Liver (tissue), 9 donors: ENCODE data around the gene MVP. TPM values are rescaled to one million over a fixed set of nuclear protein-coding genes. Genes with fewer than 3 reads are reported as not detected.

Experiments
- DNase-seq: peaks from one replicate; pipeline ENCODE4 v3.0.0-alpha.2; 2017; ENCODE audit warnings: low spot score
- H3K27ac ChIP-seq, 2 donors: one replicate each; pipeline ENCODE4 v1.7.0; 2013; ENCODE audit warnings: inconsistent platforms in 2 of 2, low read length in 2 of 2, control low read depth in 1 of 2, low read depth in 1 of 2, mild to moderate bottlenecking in 1 of 2
- H3K27me3 ChIP-seq, 4 donors: one replicate each; pipeline versions ENCODE4 v1.6.1 to v1.7.0; 2013; ENCODE audit warnings: low read length in 3 of 4, inconsistent platforms in 1 of 4, mild to moderate bottlenecking in 1 of 4, moderate library complexity in 1 of 4; ENCODE audit not compliant: control insufficient read depth in 4 of 4, insufficient read depth in 4 of 4
- H3K36me3 ChIP-seq, 4 donors: one replicate each; pipeline versions ENCODE4 v1.6.1 to v1.7.0; 2013; ENCODE audit warnings: low read length in 3 of 4, mild to moderate bottlenecking in 3 of 4, low read depth in 1 of 4, moderate library complexity in 1 of 4; ENCODE audit not compliant: control insufficient read depth in 4 of 4, insufficient read depth in 3 of 4
- H3K4me1 ChIP-seq, 4 donors: one replicate each; pipeline versions ENCODE4 v1.6.1 to v1.7.0; 2013; ENCODE audit warnings: low read length in 3 of 4, mild to moderate bottlenecking in 3 of 4, moderate library complexity in 1 of 4; ENCODE audit not compliant: control insufficient read depth in 4 of 4, insufficient read depth in 4 of 4
- H3K4me3 ChIP-seq, 3 donors: one replicate each; pipeline versions ENCODE4 v1.6.1 to v1.7.0; 2013; ENCODE audit warnings: low read length in 3 of 3, control low read depth in 1 of 3, low read depth in 1 of 3, mild to moderate bottlenecking in 1 of 3
- H3K9ac ChIP-seq, 2 donors: one replicate each; pipeline ENCODE4 v1.7.0; 2013; ENCODE audit warnings: low read length in 2 of 2, mild to moderate bottlenecking in 2 of 2, moderate library complexity in 2 of 2, control low read depth in 1 of 2, low read depth in 1 of 2
- H3K9me3 ChIP-seq, 4 donors: one replicate each; pipeline versions ENCODE4 v1.6.1 to v1.7.0; 2013; ENCODE audit warnings: low read length in 3 of 4; ENCODE audit not compliant: control insufficient read depth in 4 of 4
- ATF3 ChIP-seq: IDR thresholded peaks from 2 replicates; pipeline ENCODE4 v1.6.1; 2016; ENCODE audit warnings: antibody characterized with exemption
- CTCF ChIP-seq: fragments of 150-350 bp; IDR thresholded peaks from 2 replicates; pipeline ENCODE4 v1.5.1; 2017; ENCODE audit warnings: improper control_type of control experiment, low read depth, low read length; ENCODE audit not compliant: missing input control
- EGR1 ChIP-seq, 2 donors: IDR thresholded peaks; 2 replicates each; pipeline ENCODE4 v1.6.1; 2016 to 2018; ENCODE audit warnings: antibody characterized with exemption in 2 of 2, low read depth in 2 of 2
- FOXA1 ChIP-seq: IDR thresholded peaks from 2 replicates; pipeline ENCODE4 v1.6.1; 2016; ENCODE audit warnings: antibody characterized with exemption
- FOXA2 ChIP-seq: IDR thresholded peaks from 2 replicates; pipeline ENCODE4 v1.6.1; 2016; ENCODE audit warnings: antibody characterized with exemption
- GABPA ChIP-seq, 2 donors: IDR thresholded peaks in 1 of 2; conservative IDR thresholded peaks in 1 of 2; 2 replicates each; pipeline ENCODE4 v1.6.1; 2016; ENCODE audit warnings: antibody characterized with exemption in 2 of 2, mild to moderate bottlenecking in 1 of 2, moderate library complexity in 1 of 2
- HNF4A ChIP-seq, 2 donors: conservative IDR thresholded peaks; 2 replicates each; pipeline ENCODE4 v1.6.1; 2016; ENCODE audit warnings: antibody characterized with exemption in 2 of 2, mild to moderate bottlenecking in 2 of 2
- HNF4G ChIP-seq: IDR thresholded peaks from 2 replicates; pipeline ENCODE4 v1.6.1; 2016; ENCODE audit warnings: antibody characterized with exemption
- JUND ChIP-seq, 2 donors: IDR thresholded peaks; 2 replicates each; pipeline ENCODE4 v1.6.1; 2016; ENCODE audit warnings: antibody characterized with exemption in 2 of 2
- MAX ChIP-seq: IDR thresholded peaks from 2 replicates; pipeline ENCODE4 v1.6.1; 2016; ENCODE audit warnings: antibody characterized with exemption
- NR2F2 ChIP-seq: IDR thresholded peaks from 2 replicates; pipeline ENCODE4 v1.6.1; 2016; ENCODE audit warnings: antibody characterized with exemption
- RAD21 ChIP-seq, 2 donors: IDR thresholded peaks; 2 replicates each; pipeline ENCODE4 v1.6.1; 2016; ENCODE audit warnings: antibody characterized with exemption in 2 of 2, mild to moderate bottlenecking in 2 of 2
- REST ChIP-seq: IDR thresholded peaks from 2 replicates; pipeline ENCODE4 v1.6.1; 2016; ENCODE audit warnings: antibody characterized with exemption, mild to moderate bottlenecking
- RXRA ChIP-seq, 2 donors: IDR thresholded peaks; 2 replicates each; pipeline ENCODE4 v1.6.1; 2017 to 2018; ENCODE audit warnings: antibody characterized with exemption in 2 of 2, mild to moderate bottlenecking in 1 of 2
- SP1 ChIP-seq: IDR thresholded peaks from 2 replicates; pipeline ENCODE4 v1.6.1; 2018; ENCODE audit warnings: antibody characterized with exemption, mild to moderate bottlenecking
- TAF1 ChIP-seq: conservative IDR thresholded peaks from 2 replicates; pipeline ENCODE4 v1.6.1; 2016; ENCODE audit warnings: antibody characterized with exemption, mild to moderate bottlenecking
- YY1 ChIP-seq: IDR thresholded peaks from 2 replicates; pipeline ENCODE4 v1.6.1; 2016; ENCODE audit warnings: antibody characterized with exemption, mild to moderate bottlenecking
- ZBTB33 ChIP-seq: IDR thresholded peaks from 2 replicates; pipeline ENCODE4 v1.6.1; 2016; ENCODE audit warnings: antibody characterized with exemption
- WGBS: extraction: QIAGEN DNeasy Blood & Tissue Kit; methylation state at CpG from one replicate; pipeline ENCODE4 v1.1.7; 2013; 5-methylcytosine and 5-hydroxymethylcytosine counted together
- polyA plus RNA-seq, 2 donors: library from polyadenylated mRNA; stranded (reverse) in 1 of 2; unstranded in 1 of 2; fragments of 200-250 nt in 1 of 2; fragments of >200 nt in 1 of 2; fragmentation: Nextera tagmentation in 1 of 2; extraction: Ambion mirVana in 1 of 2; gene quantifications; one replicate each; pipeline versions ENCODE4 v1.2.1 to v1.2.3, GENCODE V29; 2013 to 2015
- total RNA-seq, 2 donors: library from RNA; depleted of rRNA; stranded (reverse); fragments of >200 nt; gene quantifications; one replicate each; pipeline ENCODE4 v1.2.3, GENCODE V29; 2014
- donor health status: healthy.
- donor health status: healthy.
- donor health status: healthy.
- donor health status: healthy.
- donor health status: healthy.

Gene MVP
- total and polyA plus RNA-seq, 4 donors: 30.7 to 78.4 (median 50.7) TPM

- TF ChIP-seq ATF3: no peak
- no peak for TF ChIP-seq FOXA1
- TF ChIP-seq CTCF: no peak
- TF ChIP-seq RXRA (IDR thresholded peaks at IDR 0.05): no peak
- no peak for TF ChIP-seq RAD21 (IDR thresholded peaks at IDR 0.05)
- no peak for TF ChIP-seq HNF4A (conservative IDR thresholded peaks at IDR 0.05)
- no peak for TF ChIP-seq MAX
- no peak for TF ChIP-seq YY1
- no peak for TF ChIP-seq REST
- TF ChIP-seq EGR1 (IDR thresholded peaks at IDR 0.05; ENCODE audit: low read depth in 2 of 2): no peak
- no peak for TF ChIP-seq FOXA2
- no peak for TF ChIP-seq JUND (IDR thresholded peaks at IDR 0.05)
- no peak for TF ChIP-seq GABPA (IDR thresholded peaks at IDR 0.05 in 1 of 2, conservative IDR thresholded peaks at IDR 0.05 in 1 of 2)
- no peak for TF ChIP-seq TAF1
- no peak for TF ChIP-seq SP1
- no peak for TF ChIP-seq HNF4G
- no peak for TF ChIP-seq NR2F2
- no peak for TF ChIP-seq ZBTB33
- Histone ChIP-seq H3K4me3 (no peak overlapping the region), H3K9ac (no peak overlapping the region), H3K9me3 (no peaks in the 10 kb centered on the region), H3K27me3 (no peaks in the 10 kb centered on the region), H3K27ac (no peak overlapping the region), H3K4me1 (peaks cover 0 to 14% (median 5%) of the 10 kb centered on the region in 4 donors), H3K36me3 (peaks cover 0 to 7% (median 1%) of the 10 kb centered on the region in 4 donors)
- WGBS: 92% methylated on average over 5 of the region's 5 CpGs
- no peak for DNase-seq
These were observed 34.3 kb downstream of the MVP start for GRCh38 chr16:29854520-29855100.
